GM23248 (cell line): Measurements from ENCODE around the gene ZG16B. TPM values are rescaled to one million over a fixed set of nuclear protein-coding genes. Genes with fewer than 3 reads are reported as not detected.

ENCODE experiments used
- DNase-seq: peaks from one replicate; pipeline ENCODE4 v3.0.0-alpha.2; 2015
- H2AFZ ChIP-seq: fragments of 200-600 bp; sonication (generic); 2 replicates; pipeline ENCODE4 v1.6.1; 2016; ENCODE audit warnings: antibody characterized with exemption
- H3F3A ChIP-seq: fragments of 200-600 bp; sonication (generic); 2 replicates; pipeline ENCODE4 v1.6.1; 2016; ENCODE audit warnings: mild to moderate bottlenecking, antibody characterized with exemption, mixed run types; ENCODE audit not compliant: insufficient read depth
- H3K27ac ChIP-seq: fragments of 200-600 bp; sonication (generic); 2 replicates; pipeline ENCODE4 v1.5.1; 2016; ENCODE audit warnings: mild to moderate bottlenecking
- H3K27me3 ChIP-seq: fragments of 200-600 bp; sonication (generic); replicated peaks from 2 replicates; pipeline ENCODE4 v1.6.1; 2016; ENCODE audit warnings: mild to moderate bottlenecking; ENCODE audit not compliant: insufficient read depth
- H3K36me3 ChIP-seq: fragments of 200-600 bp; sonication (generic); 2 replicates; pipeline ENCODE4 v1.6.1; 2016; ENCODE audit warnings: low read depth, mild to moderate bottlenecking
- H3K4me1 ChIP-seq: fragments of 200-600 bp; sonication (generic); 2 replicates; pipeline ENCODE4 v1.6.1; 2016; ENCODE audit warnings: mild to moderate bottlenecking; ENCODE audit not compliant: insufficient read depth
- H3K4me2 ChIP-seq: fragments of 200-600 bp; sonication (generic); one replicate; pipeline ENCODE4 v1.6.1; 2016; ENCODE audit warnings: mild to moderate bottlenecking; ENCODE audit not compliant: unreplicated experiment
- H3K4me3 ChIP-seq: fragments of 200-600 bp; sonication (generic); 2 replicates; pipeline ENCODE4 v1.5.1; 2016; ENCODE audit warnings: mild to moderate bottlenecking
- H3K79me2 ChIP-seq: fragments of 200-600 bp; sonication (generic); 2 replicates; pipeline ENCODE4 v1.6.1; 2016; ENCODE audit warnings: mild to moderate bottlenecking; ENCODE audit not compliant: insufficient read depth
- H3K9ac ChIP-seq: fragments of 200-600 bp; sonication (generic); 2 replicates; pipeline ENCODE4 v1.6.1; 2016; ENCODE audit warnings: mild to moderate bottlenecking
- H3K9me2 ChIP-seq: fragments of 200-600 bp; sonication (generic); 2 replicates; pipeline ENCODE4 v1.6.1; 2016; ENCODE audit warnings: mixed run types, mild to moderate bottlenecking, moderate library complexity; ENCODE audit not compliant: insufficient read depth
- H3K9me3 ChIP-seq: fragments of 200-600 bp; sonication (generic); one replicate; pipeline ENCODE4 v1.6.1; 2017; ENCODE audit warnings: low read depth
- H4K20me1 ChIP-seq: fragments of 200-600 bp; sonication (generic); 2 replicates; pipeline ENCODE4 v1.6.0; 2016; ENCODE audit not compliant: insufficient read depth
- EZH2 ChIP-seq: fragments of 200-600 bp; sonication (generic); IDR thresholded peaks from 2 replicates; pipeline ENCODE4 v1.6.1; 2018; ENCODE audit warnings: antibody characterized with exemption, mild to moderate bottlenecking; ENCODE audit not compliant: insufficient read depth, poor library complexity, severe bottlenecking
- EZH2phosphoT487 ChIP-seq: fragments of 200-600 bp; sonication (generic); IDR thresholded peaks from 2 replicates; pipeline ENCODE4 v1.6.1; 2018; ENCODE audit warnings: antibody characterized with exemption, moderate library complexity, mild to moderate bottlenecking, low read depth; ENCODE audit not compliant: insufficient read depth
- WGBS, 2 experiments: methylation state at CpG; one replicate each; pipeline ENCODE4 v1.1.6; 2015 to 2017; ENCODE audit warnings: low lambda C conversion rate in 2 of 2, low coverage in 1 of 2; ENCODE audit errors: missing lambda C conversion rate in 2 of 2; 5-methylcytosine and 5-hydroxymethylcytosine counted together
- in situ Hi-C: fragments of 300-500 bp; cut with MboI; formaldehyde crosslinking; loops from 2 replicates; pipeline ENCODE4 v1.15.0; 2020
- polyA plus RNA-seq: library from polyadenylated mRNA; unstranded; fragments of >200 nt; fragmentation: Nextera tagmentation; extraction: Ambion mirVana; gene quantifications from 2 replicates; pipeline ENCODE4 v1.2.1, GENCODE V29; 2016
- total RNA-seq: library from RNA; depleted of rRNA; stranded (reverse); fragments of >200 nt; shearing (Covaris generic); gene quantifications from 2 replicates; pipeline ENCODE4 v1.2.3, GENCODE V29; 2014

Gene ZG16B
- total and polyA plus RNA-seq, 2 experiments from 2014 or later: not detected

DNA sequence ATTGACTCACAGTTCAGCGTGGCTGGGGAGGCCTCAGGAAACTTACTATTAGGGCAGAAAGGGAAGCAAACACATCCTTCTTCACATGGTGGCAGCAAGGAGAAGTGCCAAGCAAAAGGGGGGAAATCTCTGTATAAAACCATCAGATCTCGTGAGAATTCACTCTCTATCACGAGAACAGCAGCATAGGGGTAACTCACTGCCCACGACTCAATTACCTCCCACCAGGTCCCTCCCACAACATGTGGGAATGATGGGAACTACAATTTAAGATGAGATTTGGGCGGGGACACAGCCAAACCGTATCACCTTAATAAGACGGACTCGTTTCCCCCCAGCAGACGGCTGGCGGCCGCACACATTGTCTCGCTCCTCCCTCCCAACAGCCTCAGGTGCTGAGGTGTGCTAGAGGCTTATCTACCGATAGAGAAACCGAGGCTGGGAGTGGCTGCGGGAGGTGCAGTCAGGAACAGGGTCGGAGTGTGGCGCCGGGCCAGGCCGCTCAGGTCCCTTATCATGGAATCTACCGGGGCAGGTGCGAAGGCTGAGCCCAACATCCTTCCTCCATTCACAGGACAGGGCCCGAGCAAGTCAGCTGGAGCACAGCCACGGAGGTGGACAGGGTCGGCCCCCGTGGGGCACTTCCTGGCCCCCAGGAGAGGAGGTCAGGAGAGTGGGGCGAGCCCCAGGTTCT lies 4.9 kb upstream of the ZG16B start:
- Histone ChIP-seq H3K27me3 (peaks cover 35% of the 10 kb centered on the region), H3K36me3 (no peaks in the 10 kb centered on the region), H2AFZ (no peak overlapping the region), H4K20me1 (no peaks in the 10 kb centered on the region), H3K9me3 (no peaks in the 10 kb centered on the region), H3K4me1 (no peaks in the 10 kb centered on the region), H3K9ac (no peak overlapping the region), H3K27ac (no peak overlapping the region), H3K4me2 (no peak overlapping the region), H3K4me3 (no peak overlapping the region), H3K79me2 (no peaks in the 10 kb centered on the region), H3K9me2 (no peaks in the 10 kb centered on the region), H3F3A (no peaks in the 10 kb centered on the region; the same call in 1 of the 2 replicates)
- no peak for DNase-seq
- TF ChIP-seq EZH2 (no peak), EZH2phosphoT487 (no peak)
- in situ Hi-C loops: no loop called here
- 59 to 63% methylated on average over 20 to 26 of the region's 26 CpGs for WGBS, 2 experiments

- in situ Hi-C loops: no loop called here
- Histone ChIP-seq H3K27ac (no peak overlapping the region), H4K20me1 (no peaks in the 10 kb centered on the region), H3K4me2 (no peak overlapping the region), H3K9ac (no peak overlapping the region), H2AFZ (no peak overlapping the region), H3K27me3 (peaks cover 34% of the 10 kb centered on the region), H3K36me3 (no peaks in the 10 kb centered on the region), H3K9me3 (no peaks in the 10 kb centered on the region), H3K9me2 (no peaks in the 10 kb centered on the region), H3K4me3 (no peak overlapping the region), H3K4me1 (no peaks in the 10 kb centered on the region), H3K79me2 (no peaks in the 10 kb centered on the region), H3F3A (no peaks in the 10 kb centered on the region; the same call in 1 of the 2 replicates)
- no peak for DNase-seq
- WGBS, 2 experiments: 55 to 57% methylated on average over 11 of the region's 11 CpGs
- TF ChIP-seq EZH2: no peak
- no peak for TF ChIP-seq EZH2phosphoT487
These were observed 4.2 kb upstream of the ZG16B start for GRCh38 chr16:2825906-2826305.

- no peak overlapping the region for H3K27ac ChIP-seq
- no peak overlapping the region for H2AFZ ChIP-seq
- H3F3A ChIP-seq: no peaks in the 10 kb centered on the region; the same call in 1 of the 2 replicates
- H3K4me3 ChIP-seq: no peak overlapping the region
- H3K9me3 ChIP-seq: no peaks in the 10 kb centered on the region
- no peaks in the 10 kb centered on the region for H3K36me3 ChIP-seq
- 55% methylated on average over 18 to 19 of the region's 19 CpGs for WGBS, 2 experiments
- in situ Hi-C loops: no loop called here
- DNase-seq: no peak
- no peak for TF ChIP-seq EZH2
- TF ChIP-seq EZH2phosphoT487: no peak
- H4K20me1 ChIP-seq: no peaks in the 10 kb centered on the region
- H3K27me3 ChIP-seq: peaks cover 29% of the 10 kb centered on the region
- H3K9ac ChIP-seq: no peak overlapping the region
- no peak overlapping the region for H3K4me2 ChIP-seq
- H3K79me2 ChIP-seq: no peaks in the 10 kb centered on the region
- H3K9me2 ChIP-seq: no peaks in the 10 kb centered on the region
- no peaks in the 10 kb centered on the region for H3K4me1 ChIP-seq
These were observed 3.3 kb upstream of the ZG16B start for GRCh38 chr16:2826591-2827373.

GRCh38 chr16:2827374-2827791 lies 2.7 kb upstream of the ZG16B start:
- Histone ChIP-seq H3K9me3 (no peaks in the 10 kb centered on the region), H3K36me3 (no peaks in the 10 kb centered on the region), H3K27ac (no peak overlapping the region), H3K27me3 (peaks cover 23% of the 10 kb centered on the region), H3K4me3 (no peak overlapping the region), H4K20me1 (no peaks in the 10 kb centered on the region), H3K9ac (no peak overlapping the region), H3K79me2 (no peaks in the 10 kb centered on the region), H3K9me2 (no peaks in the 10 kb centered on the region), H3F3A (no peaks in the 10 kb centered on the region; the same call in 1 of the 2 replicates), H3K4me1 (no peaks in the 10 kb centered on the region), H3K4me2 (no peak overlapping the region), H2AFZ (no peak overlapping the region)
- no peak for DNase-seq
- in situ Hi-C loops: no loop called here
- 65 to 72% methylated on average over 15 of the region's 15 CpGs for WGBS, 2 experiments
- TF ChIP-seq EZH2phosphoT487 (no peak), EZH2 (no peak)
